ENCODE data around the gene DUS4L.
A peak's percentile ranks its signal among the peaks of the same experiment; 100 is the strongest.

Gene DUS4L

DNA sequence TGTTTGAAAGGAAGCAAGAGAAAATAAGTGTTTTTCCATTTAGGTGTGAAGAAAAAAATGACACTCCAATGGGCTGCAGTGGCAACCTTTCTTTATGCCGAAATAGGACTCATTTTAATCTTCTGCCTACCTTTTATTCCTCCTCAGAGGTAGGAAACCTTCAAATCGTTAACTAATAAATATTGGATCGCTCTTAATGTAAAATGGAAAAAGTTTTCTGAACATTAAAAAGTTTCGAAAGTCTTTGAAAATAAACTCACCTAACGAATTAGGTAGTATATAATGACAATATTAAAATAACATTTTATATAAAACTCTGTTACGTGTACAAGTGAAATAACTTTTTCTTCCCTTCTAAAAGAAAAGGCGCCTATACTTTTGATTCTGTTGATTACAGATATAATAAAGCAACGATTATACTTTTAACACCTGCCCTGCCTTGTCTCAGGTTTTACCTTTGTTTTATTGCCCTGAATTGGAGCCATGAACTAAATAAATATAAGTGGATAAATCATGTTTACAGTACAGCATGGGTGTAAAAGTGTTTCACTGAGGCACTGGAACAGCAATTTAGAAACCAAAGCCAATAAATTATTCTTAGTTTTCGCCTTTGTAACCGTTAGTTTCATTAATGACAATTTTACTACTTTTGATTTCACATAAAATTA is 17.1 kb downstream of the DUS4L start:
- no peak for DNase-seq (ENCODE audit: low read depth)

DNA sequence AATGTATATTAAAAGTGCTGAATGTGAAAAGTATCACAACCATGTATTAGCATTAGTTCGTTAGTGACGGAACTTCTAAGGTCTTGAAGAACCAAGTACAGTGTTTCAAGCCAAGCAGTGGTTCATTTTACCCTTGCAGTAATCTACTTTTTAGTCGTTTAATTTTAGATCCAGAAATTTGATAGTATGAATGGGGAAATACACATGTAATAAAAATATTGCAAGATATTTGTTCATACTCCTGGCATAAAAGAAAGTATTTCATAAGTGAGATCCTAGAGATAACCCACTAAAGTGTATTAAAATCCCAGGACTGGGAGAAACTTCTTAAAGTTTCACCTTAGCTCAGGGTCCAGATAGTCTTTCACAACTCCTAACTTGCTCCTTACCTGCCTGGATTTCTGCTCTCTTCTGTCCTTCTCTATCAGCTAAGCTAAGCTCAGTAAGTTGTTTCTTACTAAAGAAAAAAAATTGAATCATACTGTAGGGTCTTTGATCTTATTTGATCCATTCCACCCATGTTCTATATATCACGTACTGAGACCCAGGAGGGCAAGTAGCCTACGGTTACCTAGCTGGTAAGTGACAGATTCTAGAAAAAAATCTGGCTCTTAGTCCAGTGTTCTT is 17.7 kb downstream of the DUS4L start:
- DNase-seq (ENCODE audit: low read depth), result no peak

DNA sequence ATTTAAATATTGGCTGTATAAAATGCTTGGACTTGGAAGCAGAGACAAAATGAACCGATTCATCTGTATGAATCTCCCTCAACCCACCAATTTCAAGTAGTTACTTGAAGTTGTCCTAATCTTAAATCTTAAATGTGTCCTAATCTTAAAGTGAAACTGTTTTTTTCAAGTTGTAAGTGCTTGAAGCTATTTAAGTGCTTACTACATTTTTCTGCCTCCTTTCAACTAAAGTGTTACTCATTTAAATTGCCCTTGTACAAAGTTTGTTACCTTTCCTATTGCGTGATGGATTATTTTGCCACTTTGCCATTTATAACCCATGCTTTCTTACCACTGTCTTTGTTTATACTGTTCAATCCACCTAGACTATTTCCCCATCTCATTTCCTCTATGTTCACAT is 19.1 kb downstream of the DUS4L start:
- no peak for DNase-seq (ENCODE audit: low read depth)

DNA sequence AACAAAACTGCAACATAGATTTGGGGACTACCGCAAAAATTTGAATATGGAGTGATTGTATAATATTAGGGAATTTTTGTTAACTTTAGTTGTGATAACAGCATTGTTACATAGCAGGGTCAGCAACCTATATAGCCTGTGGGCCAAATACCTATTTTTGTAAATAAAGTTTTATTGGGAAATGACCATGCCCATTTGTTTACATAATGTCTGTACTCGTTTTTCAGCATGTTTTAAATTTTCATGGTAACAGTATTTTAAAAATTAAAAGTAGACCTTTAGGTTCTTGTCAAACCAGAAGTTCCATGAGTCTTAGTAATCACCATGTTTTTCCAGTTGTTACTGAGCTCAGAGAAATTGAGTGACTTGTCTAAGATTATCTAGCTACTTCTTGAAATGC is 20.9 kb downstream of the DUS4L start:
- no peak for DNase-seq (ENCODE audit: low read depth)

DNA sequence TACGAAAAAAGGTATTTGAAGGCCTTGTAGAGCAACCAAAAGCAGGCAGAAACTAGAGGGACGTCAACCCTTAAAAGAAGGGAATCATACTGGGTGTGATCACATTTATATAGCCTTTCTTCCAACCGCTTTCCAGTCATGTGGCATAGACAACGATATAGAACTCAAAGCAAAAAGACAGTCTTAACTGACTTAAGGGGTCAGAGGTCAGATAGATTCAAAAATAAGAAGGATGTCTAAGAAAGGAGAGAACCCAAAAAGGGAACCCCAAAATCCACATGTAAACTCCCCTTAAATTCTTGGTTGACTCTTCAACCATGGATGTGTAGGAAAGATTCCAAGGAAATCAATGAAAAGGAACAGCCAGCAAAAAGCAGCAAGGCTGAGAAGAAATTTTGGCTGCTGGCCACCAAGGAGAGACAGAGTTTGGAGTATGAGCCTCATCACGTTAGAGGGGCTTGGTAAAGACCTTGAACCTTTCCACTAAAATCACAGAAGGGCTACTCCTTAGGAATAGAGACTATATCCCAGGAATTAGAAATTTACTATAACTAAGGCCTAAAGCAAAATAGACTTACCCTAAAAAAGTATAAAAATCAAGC is 24.9 kb downstream of the DUS4L start:
- no peak for DNase-seq (ENCODE audit: low read depth)

DNA sequence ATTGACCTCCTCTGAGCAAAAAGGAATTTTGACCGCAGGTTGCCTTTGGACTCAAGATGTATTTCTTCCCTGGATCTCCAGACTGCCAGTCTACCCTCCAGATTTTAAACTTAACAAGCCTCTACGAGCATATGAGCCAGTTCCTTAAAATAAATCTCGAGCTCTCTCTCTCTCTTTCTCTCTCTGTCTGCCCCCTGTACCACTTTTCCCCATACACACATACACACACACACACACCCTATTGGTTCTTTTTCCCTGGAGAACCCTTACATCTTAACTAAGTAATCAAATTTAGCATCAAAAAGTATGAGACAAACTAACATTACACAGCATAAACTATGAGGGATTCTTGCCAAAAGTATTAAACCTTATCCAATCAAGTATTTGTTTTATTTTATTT is 27.6 kb downstream of the DUS4L start:
- DNase-seq (ENCODE audit: low read depth), result no peak

DNA sequence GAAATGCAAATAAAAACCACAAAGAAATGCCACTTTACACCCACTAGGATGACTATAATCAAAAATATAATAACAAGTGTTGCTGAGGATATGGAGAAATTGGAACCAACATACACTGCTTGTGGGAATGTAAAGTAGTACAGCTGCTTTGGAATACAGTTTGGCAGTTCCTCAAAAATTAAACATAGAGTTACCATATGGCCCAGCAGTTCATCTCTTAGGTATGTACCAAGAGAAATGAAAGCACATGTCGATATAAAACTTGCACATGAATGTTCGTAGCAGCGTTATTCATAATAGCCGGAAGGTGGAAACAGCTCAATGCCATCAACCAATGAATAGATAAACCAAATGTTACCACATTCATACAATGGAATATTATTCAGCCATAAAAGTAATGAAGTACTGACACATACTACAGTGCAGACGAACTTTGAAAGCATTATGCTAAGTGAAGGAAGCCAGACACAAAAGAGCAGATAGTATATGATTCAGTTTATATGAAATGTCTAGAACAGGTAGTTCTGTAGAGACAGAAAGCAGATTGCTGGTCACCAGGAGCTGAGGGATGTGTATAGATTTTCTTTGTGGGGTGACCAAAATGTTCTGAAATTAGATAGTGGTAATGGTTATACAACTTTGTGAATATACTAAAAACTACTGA is 28.7 kb downstream of the DUS4L start:
- no peak for DNase-seq (ENCODE audit: low read depth)

DNA sequence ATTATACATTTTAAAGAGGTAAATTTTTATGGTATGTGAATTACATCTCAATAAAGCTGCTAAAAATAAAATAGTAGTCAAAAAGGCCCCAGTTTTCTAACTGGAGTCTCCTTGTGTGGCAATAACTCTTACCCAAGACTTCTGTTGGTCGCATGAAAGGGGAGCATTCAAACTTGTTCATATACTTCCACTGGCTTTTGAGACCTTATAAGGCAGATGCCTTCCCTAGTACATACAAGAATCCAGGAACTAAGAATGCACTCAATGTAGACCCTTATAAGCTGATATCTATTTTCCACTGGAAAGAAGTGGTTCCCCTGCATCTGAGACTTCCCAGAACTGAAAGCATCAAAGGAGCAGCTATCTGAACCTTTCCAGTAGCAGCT is 29.2 kb downstream of the DUS4L start:
- no peak for DNase-seq (ENCODE audit: low read depth)

DNA sequence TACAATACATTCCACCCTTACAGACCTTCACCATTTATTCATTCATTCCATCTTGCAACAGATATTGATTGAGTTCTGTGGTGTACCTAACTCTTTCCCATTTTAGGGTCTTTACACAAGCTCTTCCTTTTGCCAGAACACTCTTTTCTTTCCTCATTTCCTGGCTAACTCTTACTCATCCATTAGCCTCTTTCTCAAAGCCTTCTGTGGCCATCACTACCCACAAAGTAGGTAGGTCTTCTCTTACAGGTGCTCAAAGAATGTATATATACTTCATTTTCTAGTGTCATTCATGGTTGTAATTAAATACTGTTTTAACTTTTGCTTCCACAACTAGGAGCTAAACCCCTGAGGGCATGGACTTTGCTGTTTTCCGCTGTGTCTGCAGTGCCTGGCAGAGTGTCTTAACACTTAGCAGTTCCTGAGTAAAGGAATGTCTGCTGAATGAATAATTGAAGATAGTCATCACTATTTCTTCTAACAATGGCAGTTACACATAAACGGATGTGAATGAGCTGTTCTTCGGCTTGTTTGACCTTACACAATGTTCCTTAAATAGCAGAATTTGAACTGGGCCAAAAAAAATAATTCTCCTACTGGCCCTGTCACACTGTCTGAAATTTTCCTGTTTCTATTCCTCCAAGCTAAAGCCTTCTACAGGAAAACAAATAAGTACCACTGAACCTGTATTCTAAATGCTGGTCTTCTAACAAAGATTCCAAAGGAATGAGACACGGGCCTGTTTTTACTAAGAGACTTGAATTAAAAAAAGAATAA is 31.4 kb downstream of the DUS4L start:
- peak; percentile 89 for DNase-seq (ENCODE audit: low read depth)

DNA sequence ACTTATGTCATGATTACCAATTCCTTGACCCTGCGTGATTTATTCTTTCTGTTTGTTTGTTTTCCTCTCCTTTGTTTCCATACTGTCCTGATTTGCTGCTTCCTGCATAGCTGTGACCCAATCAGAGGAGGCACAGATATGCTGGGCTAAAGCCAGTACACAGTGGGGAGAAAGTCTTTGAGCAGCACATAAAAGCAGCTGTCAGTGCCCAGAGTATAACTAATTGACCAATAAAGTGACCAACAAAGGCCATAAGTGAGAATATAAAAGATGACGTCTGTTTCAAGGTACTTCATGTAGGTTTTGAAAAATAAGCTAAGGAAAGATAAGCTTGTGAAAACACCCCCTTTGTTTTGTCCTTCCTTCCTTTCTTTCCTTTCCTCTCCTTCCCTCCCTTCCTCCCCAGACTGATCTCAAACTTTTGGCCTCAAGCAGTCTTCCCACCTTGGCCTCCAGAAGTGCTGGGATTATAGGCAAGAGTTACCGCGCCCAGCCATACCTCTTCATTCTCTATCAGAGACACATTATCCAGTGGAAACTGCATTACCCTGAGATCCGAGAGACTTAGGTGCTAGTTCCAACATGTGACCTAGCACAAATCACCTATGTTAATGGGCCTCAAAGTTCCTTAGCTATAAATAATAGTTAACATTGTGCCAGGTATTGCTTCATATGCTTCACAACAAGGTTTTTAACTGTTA is 33.3 kb downstream of the DUS4L start:
- no peak for DNase-seq (ENCODE audit: low read depth)

DNA sequence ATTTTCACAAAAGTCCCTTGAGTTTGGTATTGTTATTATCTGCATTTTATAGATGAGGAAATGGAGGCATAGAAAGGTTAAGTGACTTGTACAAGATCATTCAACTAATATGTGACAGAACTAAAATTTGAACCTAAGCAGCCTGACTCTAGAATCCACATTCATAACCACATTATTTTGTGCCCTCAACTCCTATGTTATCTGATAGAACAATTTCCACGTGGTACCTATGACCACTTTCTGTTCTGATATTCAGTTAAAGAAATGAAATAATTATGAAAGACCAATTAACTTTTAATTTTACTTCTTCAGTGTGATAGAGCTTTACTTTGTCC is 33.8 kb downstream of the DUS4L start:
- DNase-seq (ENCODE audit: low read depth), result no peak

DNA sequence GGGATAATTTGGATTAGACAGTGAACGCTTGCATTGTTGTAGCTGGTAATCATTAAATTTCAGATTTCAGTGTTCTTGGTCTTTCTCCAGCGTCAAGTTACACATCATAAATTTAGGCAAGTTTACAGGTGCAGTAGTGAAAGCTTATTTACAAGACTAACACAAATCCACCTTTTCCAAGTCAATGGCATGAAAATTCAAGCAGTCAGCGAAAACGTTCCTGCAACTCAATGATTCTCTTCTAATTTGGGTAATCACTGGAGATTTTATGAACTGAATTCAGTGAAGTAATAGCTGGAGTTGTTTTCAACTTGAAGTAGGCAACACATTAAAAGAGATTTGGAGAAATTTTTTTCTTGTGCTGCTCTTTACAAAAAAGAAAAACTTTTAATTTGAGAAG is 34.2 kb downstream of the DUS4L start:
- no peak for DNase-seq (ENCODE audit: low read depth)

DNA sequence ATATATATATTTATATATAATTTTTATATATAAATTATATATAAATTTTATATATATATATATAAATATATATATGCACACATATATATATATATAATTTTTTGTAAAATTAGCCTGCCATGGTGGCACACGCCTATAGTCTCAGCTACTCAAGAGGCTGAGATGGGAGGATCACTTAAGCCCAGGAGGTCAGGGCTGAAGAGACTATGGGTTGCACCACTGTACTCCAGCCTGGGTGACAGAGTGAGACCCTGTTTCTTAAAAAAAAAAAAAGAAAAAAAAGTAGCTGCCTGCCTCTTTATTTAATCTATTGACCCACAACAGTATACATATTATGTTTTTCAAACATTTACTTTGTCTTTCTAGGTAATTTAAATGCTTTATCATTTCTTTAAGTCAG is 35.5 kb downstream of the DUS4L start:
- DNase-seq (ENCODE audit: low read depth), result no peak

DNA sequence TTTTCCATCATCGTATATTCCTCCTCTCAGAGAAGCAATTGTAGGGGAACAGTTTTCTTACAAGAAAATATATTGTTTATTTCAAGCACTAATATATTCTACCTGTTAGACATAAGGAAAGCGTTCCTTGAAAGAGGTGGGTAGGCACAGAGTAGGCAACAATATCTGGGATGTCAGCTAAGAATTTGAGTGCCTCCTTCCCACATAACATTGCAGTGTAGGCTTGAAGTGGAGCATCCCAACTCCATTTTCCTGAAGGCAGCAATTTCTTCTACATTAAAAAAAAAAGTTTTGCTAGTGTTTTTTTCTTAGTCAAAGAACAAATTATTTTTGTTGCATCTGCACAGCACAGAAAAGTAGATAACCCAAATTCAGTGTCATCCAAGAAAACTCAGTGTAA is 37.0 kb downstream of the DUS4L start:
- DNase-seq (ENCODE audit: low read depth), result no peak

DNA sequence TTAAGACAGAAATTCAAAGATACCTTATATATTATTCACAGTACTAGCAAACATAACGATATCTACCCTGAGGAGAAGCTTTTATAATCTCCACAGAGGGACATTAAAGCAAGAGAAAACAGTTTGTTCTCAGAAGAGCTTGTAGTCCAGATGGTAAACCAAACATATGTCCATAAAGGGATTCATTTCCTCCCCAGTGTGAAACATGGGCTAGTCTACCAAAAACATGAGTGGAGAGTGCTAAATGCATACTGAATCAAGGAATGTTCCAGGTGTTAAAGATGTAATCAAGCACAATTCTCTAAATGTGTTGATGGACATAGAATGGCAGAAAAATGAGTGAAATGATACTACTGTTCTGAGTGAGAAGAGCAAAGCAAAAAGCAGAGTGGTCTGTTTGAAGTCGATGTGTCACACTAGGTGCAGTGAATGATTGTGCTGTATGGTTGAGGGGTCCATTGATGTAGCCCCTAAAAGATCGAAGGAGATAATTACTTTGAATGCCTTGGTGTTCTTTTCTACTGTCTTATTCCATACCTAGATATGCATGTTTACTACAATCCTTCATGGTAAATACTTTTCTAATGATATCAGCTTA is 41.5 kb downstream of the DUS4L start:
- DNase-seq (ENCODE audit: low read depth), result no peak

DNA sequence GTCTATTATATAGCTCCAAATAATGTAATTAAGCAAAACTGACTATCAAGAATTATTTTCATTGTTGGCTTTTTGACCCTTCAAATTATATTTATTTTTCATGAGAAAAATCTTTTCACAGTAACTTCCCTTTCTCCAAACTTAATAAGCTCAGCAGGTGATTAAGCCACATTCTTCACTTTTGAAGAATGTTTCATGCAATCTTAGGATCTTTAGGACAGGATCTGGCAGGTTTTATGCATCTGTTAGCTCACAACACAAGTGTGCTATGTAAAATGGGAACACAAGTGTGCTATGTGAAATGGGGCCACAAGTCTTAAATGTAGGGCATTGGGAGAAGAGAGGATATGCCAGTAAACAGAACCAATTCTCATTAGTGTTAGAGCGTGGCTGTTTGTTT is 42.5 kb downstream of the DUS4L start:
- DNase-seq (ENCODE audit: low read depth), result no peak

DNA sequence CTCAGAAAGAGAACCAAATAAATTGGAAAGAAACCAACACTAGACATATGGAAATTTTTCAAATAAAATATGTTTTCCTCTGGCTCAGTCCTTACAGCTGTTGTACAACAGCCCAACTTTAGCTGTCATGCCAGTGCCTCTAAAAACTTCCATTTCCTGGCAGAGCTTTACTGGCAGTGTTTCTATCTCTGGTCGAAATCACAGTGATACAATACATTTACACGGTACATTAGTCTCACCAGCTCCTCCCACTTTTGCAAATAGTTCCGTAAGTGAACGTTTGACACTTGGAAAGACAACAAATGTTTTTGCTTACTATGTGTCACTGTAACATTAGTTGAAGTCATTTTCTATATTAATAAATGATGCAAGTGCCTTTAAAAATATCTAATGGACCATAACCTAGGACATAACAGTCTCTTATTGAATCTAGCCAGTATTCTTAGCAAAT is 46.1 kb downstream of the DUS4L start:
- DNase-seq (ENCODE audit: low read depth), result no peak

DNA sequence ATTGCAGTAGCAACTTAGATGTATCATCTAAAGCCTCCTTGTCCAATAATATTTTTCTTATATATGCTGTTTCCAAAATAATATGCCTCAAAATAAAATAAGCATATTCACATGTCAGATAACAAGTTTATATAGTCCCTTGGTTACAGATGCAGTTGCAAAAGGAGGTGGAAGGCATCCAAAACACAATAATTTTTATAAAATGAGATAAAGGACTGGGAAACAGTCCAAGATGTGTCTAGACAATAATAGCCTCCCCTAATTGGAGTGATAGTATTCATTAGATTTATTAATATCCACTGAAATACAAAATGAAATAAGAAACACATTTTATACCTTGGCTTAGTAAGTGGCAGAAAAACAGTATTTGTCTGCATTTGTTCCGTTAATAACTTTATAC is 46.6 kb downstream of the DUS4L start:
- no peak for DNase-seq (ENCODE audit: low read depth)

DNA sequence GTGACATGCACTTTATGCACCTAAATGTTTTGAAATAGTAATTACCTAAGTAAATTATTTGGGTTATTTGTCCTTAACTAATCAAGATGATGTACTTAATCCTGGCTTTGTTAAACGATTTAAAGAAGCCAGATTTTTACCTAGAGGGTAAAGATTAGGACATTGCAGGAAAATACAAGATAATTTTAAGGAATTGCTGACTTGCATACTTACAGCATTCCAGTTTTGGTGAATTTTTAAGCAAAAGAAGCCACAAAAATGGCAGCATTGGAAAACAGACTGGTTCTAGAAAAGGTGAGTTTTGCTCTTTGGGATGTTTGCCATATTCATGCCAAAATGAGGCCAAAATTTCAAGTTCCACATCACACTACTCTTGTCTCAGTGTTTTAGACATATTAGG is 49.7 kb downstream of the DUS4L start:
- DNase-seq (ENCODE audit: low read depth), result no peak

DNA sequence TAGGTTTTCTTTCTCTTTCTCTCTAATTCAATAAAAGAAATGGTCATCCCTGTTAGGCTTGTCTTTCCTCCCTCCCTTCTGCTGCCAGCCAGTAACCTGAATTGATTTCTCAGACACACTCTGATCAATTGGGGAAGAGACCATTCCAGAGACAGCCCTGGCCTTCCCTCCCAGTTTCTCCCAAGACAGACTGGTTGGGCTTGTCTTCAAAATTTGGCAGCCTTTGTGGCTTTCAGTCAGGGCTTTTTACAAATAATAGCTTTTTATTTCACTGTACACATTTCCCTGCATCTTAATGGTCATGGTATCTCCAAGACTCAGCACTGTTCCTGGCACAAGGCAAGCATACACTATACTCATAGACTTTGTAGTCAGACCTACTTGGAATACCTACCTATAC is 50.2 kb downstream of the DUS4L start:
- no peak for DNase-seq (ENCODE audit: low read depth)

DNA sequence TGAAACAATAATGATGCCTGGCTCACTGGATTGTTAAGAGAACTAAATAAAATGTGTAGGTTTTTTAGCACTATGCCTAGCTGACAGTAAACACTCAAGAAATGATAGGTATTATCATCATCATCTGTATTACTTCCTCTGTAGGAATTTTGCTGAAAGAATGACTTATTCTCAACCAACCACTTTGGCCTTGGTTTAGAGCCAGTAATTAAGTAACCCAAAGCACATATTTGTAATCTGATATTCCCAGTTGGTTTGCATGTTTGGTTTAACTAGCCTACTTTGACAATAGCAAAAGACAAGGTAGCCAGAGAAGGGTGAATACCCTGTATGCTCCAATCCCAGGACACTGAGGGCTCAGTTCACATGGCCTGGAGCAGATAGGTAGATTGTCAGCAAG is 50.7 kb downstream of the DUS4L start:
- DNase-seq (ENCODE audit: low read depth), result peak; percentile 60

Data from stromal cell of bone marrow (primary cell).